Testis (tissue), 3 donors: Measurements from ENCODE around the gene GNA14. TPM values are rescaled to one million over a fixed set of nuclear protein-coding genes. Genes with fewer than 3 reads are reported as not detected.
"Not testable (repeated sequence)": the region's sequence is repeated elsewhere in the genome, so short reads cannot be mapped to it uniquely, and the experiment has no call there.

ENCODE experiments used
- DNase-seq: peaks from one replicate; pipeline ENCODE4 v3.0.0-alpha.2; 2019
- H3K27ac ChIP-seq, 2 donors: fragments of 200-600 bp; sonication (generic); one replicate each; pipeline ENCODE4 v1.5.1; 2019
- H3K27me3 ChIP-seq: fragments of 200-600 bp; sonication (generic); one replicate; pipeline ENCODE4 v1.5.1; 2019
- H3K36me3 ChIP-seq: fragments of 200-600 bp; sonication (generic); one replicate; pipeline ENCODE4 v1.5.1; 2017; ENCODE audit warnings: low read depth; ENCODE audit errors: missing control alignments
- H3K4me1 ChIP-seq: fragments of 200-600 bp; sonication (generic); one replicate; pipeline ENCODE4 v1.5.1; 2019
- H3K4me3 ChIP-seq, 2 donors: fragments of 200-600 bp; sonication (generic); one replicate each; pipeline ENCODE4 v1.5.1; 2017 to 2019
- H3K9me3 ChIP-seq: fragments of 200-600 bp; sonication (generic); one replicate; pipeline ENCODE4 v1.5.1; 2017
- CTCF ChIP-seq, 3 experiments: fragments of 450-650 bp in 2 of 3; fragments of 200-600 bp in 1 of 3; sonication (generic) in 1 of 3; IDR thresholded peaks; one replicate each; pipeline ENCODE4 v1.5.1; 2016 to 2019; ENCODE audit warnings: antibody characterized with exemption in 3 of 3, mild to moderate bottlenecking in 2 of 3, moderate library complexity in 1 of 3
- POLR2A ChIP-seq: fragments of 450-650 bp; IDR thresholded peaks from one replicate; pipeline ENCODE4 v1.6.1; 2017; ENCODE audit warnings: antibody characterized with exemption, mild to moderate bottlenecking, moderate library complexity
- WGBS, 2 donors: methylation state at CpG; one replicate each; pipeline ENCODE4 v1.1.5; 2018; 5-methylcytosine and 5-hydroxymethylcytosine counted together
- intact Hi-C: fragments of 100-400 bp; cut with DNase I; formaldehyde crosslinking; loops from one replicate; pipeline ENCODE4 v1.15.1; 2023; ENCODE audit warnings: low total_unique reads
- polyA plus RNA-seq: library from polyadenylated mRNA; stranded (reverse); fragments of 350-450 nt; fragmentation: Illumina TruSeq; extraction: RNeasy Lipid Tissue Mini Kit (QIAGEN cat#74804); gene quantifications from one replicate; pipeline ENCODE4 v1.2.3, GENCODE V29; 2014; ENCODE audit warnings: low read depth, low replicate concordance; ENCODE audit not compliant: insufficient read depth
- total RNA-seq, 2 donors: library from RNA; depleted of rRNA; stranded (reverse); fragments of >200 nt; gene quantifications; one replicate each; pipeline ENCODE4 v1.2.3, GENCODE V29; 2016

The GNA14 gene
- total and polyA plus RNA-seq, 3 donors from 2014 or later, result 3.1 to 4.4 (median 4.3) TPM

- WGBS, 2 donors, result 87 to 90% methylated on average over 12 of the region's 12 CpGs
These were observed 198.7 kb downstream of the GNA14 start for GRCh38 chr9:77449240-77450084.

GRCh38 chr9:77447646-77448045, 200.5 kb downstream of the GNA14 start:
- no peaks in the 10 kb centered on the region for H3K27me3 ChIP-seq

More at GRCh38 chr9:77449240-77450084, 198.7 kb downstream of the GNA14 start:
- intact Hi-C loops, result loop anchor here (10.0 kb wide), 1 partner anchor 295 kb away; no protein-coding TSS in a partner anchor
- Histone ChIP-seq H3K27me3 (no peaks in the 10 kb centered on the region), H3K4me3 (no peak overlapping the region), H3K9me3 (no peaks in the 10 kb centered on the region), H3K27ac (no peak overlapping the region), H3K4me1 (no peaks in the 10 kb centered on the region), H3K36me3 (no peaks in the 10 kb centered on the region)
- DNase-seq, result no peak
- TF ChIP-seq POLR2A, result no peak
- TF ChIP-seq CTCF (IDR thresholded peaks at IDR 0.05), result no peak

GRCh38 chr9:77442436-77442835, 205.7 kb downstream of the GNA14 start:
- H3K36me3 ChIP-seq, result no peaks in the 10 kb centered on the region
- 82 to 88% methylated on average over 1 of the region's 1 CpG for WGBS, 2 donors

More at GRCh38 chr9:77447646-77448045, 200.5 kb downstream of the GNA14 start:
- 100% methylated on average over 1 of the region's 1 CpG for WGBS, 2 donors
- no peaks in the 10 kb centered on the region for H3K4me1 ChIP-seq
- DNase-seq, result no peak
- TF ChIP-seq POLR2A (no peak), CTCF (IDR thresholded peaks at IDR 0.05) (no peak)
- no peak overlapping the region for H3K27ac ChIP-seq
- no peaks in the 10 kb centered on the region for H3K9me3 ChIP-seq
- no peaks in the 10 kb centered on the region for H3K36me3 ChIP-seq
- no peak overlapping the region for H3K4me3 ChIP-seq
- intact Hi-C loops, result no loop called here

GRCh38 chr9:77441124-77441523, 207.0 kb downstream of the GNA14 start:
- DNase-seq, H3K4me1 ChIP-seq, H3K36me3 ChIP-seq, intact Hi-C loops, H3K4me3 ChIP-seq, H3K27ac ChIP-seq, H3K27me3 ChIP-seq, H3K9me3 ChIP-seq: not testable (repeated sequence)
- WGBS, 2 donors, result 80 to 88% methylated on average over 7 of the region's 7 CpGs

More at GRCh38 chr9:77442436-77442835, 205.7 kb downstream of the GNA14 start:
- no peak for DNase-seq
- Histone ChIP-seq H3K4me1 (no peaks in the 10 kb centered on the region), H3K27ac (no peak overlapping the region), H3K4me3 (no peak overlapping the region), H3K9me3 (no peaks in the 10 kb centered on the region), H3K27me3 (no peaks in the 10 kb centered on the region)
- intact Hi-C loops, result no loop called here
- no peak for TF ChIP-seq CTCF (IDR thresholded peaks at IDR 0.05)
- TF ChIP-seq POLR2A, result no peak

- H3K4me3 ChIP-seq, result no peak overlapping the region
These were observed 208.1 kb downstream of the GNA14 start for GRCh38 chr9:77440057-77440456.

More at GRCh38 chr9:77440057-77440456, 208.1 kb downstream of the GNA14 start:
- H3K36me3 ChIP-seq, result no peaks in the 10 kb centered on the region
- no peak overlapping the region for H3K27ac ChIP-seq
- WGBS, 2 donors, result 54 to 59% methylated on average over 10 of the region's 10 CpGs
- TF ChIP-seq POLR2A (no peak), CTCF (IDR thresholded peaks at IDR 0.05) (no peak)
- no peak for DNase-seq
- intact Hi-C loops, result no loop called here
- no peaks in the 10 kb centered on the region for H3K27me3 ChIP-seq
- no peaks in the 10 kb centered on the region for H3K4me1 ChIP-seq
- H3K9me3 ChIP-seq, result no peaks in the 10 kb centered on the region
